H1 (cell line): Measurements from ENCODE around the gene KLHL14. TPM values are rescaled to one million over a fixed set of nuclear protein-coding genes. Genes with fewer than 3 reads are reported as not detected.

ENCODE experiments used
- ATF2 ChIP-seq: IDR thresholded peaks from 2 replicates; pipeline ENCODE4 v1.6.1; 2012; ENCODE audit warnings: low read length, inconsistent platforms
- NANOG ChIP-seq: IDR thresholded peaks from 2 replicates; pipeline ENCODE4 v1.6.1; 2011; ENCODE audit warnings: low read length, low read depth, mild to moderate bottlenecking, inconsistent platforms; ENCODE audit not compliant: insufficient read depth, poor library complexity, severe bottlenecking
- polyA plus RNA-seq, 7 experiments: library from polyadenylated mRNA; depleted of rRNA in 3 of 7; stranded (reverse) in 5 of 7; unstranded in 2 of 7; fragments of >200 nt in 5 of 7; fragments of 200-250 nt in 2 of 7; gene quantifications; 1 replicate in 5 of 7; 2 replicates in 1 of 7; 4 replicates in 1 of 7; pipeline versions ENCODE4 v1.2.1 to v1.2.3, GENCODE V29; 2011 to 2013; ENCODE audit warnings: missing spikeins in 2 of 7, mixed read lengths in 2 of 7
- total RNA-seq: library from RNA; stranded (reverse); fragmentation: NEBNext Ultra II Directional; extraction: Animal tissue kit (Norgen Biotek cat#: 25700); gene quantifications from 2 replicates; pipeline ENCODE4 v1.2.1, GENCODE V29; 2021

Gene KLHL14
- total and polyA plus RNA-seq, 2 of the 8 experiments (the other 6 are each of a cell fraction or from before 2014, with no cell fraction given), result 1.1 to 1.2 TPM

- TF ChIP-seq ATF2 (no peak), NANOG (no peak)
These were observed 71.5 kb downstream of the KLHL14 start (continued) for GRCh38 chr18:32701313-32701712.
